GM18508 (cell line): ENCODE results near the gene CCNL1.
"Not testable (repeated sequence)": the region's sequence is repeated elsewhere in the genome, so short reads cannot be mapped to it uniquely, and the experiment has no call there.

Experiments
- ATAC-seq: cut with Tn5 transposase; IDR thresholded peaks from one replicate; pipeline ENCODE4 v1.9.1; 2021; ENCODE audit warnings: moderate number of reproducible peaks; ENCODE audit not compliant: insufficient read depth, unreplicated experiment

CCNL1 gene

GRCh38 chr3:157109267-157110141, 50.4 kb downstream of the CCNL1 start:
- ATAC-seq, result no peak

DNA sequence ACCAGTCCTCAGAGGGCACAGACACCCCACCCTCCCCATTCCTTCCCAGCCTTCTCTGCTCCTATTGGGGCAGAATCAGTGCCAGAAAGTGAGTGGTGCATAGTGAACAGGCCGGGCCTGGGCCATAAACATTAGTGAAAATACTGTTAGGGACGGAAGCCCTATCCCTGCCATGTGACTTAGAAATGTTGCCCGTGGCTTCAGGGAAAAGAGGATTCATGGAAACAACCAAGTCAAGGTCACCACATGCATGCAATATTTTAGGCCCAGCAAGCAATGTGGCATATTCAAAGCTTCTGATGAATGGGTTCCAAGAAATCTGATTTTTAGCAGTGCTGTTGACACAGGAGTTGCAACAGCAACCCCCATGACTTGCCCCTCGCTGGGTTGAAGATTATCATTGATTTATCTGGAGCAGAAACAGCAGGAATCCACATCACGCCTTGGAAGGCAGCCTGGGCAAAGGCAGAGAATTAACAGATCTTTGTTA, 52.3 kb downstream of the CCNL1 start:
- no peak for ATAC-seq

- no peak for ATAC-seq
These were observed 52.9 kb downstream of the CCNL1 start for GRCh38 chr3:157107037-157107436.

GRCh38 chr3:157104928-157105652, 54.9 kb downstream of the CCNL1 start:
- peak; percentile 73 for ATAC-seq

DNA sequence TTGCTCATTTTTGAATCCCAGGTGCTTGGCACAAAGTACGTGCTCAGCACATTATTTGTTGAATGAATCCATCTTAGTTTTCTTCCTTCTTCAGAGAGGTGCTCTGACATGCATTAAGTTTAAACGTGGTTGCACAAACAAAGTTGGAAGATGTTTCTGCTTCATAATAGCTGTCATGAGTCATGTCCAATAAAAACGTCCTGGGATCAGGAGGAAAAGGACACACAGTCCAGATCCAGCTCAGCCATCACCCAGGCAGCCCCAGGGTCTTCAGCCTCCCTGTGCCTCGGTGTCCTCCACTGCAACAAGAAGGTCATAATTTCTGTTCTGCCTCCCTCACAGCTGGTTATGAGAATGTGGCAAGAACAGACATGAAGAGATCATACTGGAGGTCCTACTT, 55.4 kb downstream of the CCNL1 start:
- ATAC-seq, result no peak

- no peak for ATAC-seq
These were observed 56.1 kb downstream of the CCNL1 start for GRCh38 chr3:157103860-157104259.

DNA sequence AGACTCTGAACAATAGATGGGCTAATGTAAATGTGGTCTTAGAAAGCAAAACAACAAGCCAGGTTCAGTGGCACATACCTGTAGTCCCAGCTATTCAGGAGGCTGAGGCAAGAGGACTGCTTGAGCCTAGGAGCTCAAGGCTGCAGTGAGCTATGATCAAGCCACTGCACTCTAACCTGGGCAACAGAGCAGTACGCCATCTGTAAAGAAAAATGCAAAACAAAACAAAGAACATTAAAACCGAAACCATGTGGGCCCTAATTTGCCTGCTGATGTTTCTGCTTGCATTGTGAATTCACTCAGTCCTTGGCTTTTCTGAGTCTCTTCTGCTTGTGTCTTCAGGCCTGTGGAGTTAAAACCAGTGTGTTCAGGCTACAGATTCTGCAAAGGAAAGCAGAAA, 56.7 kb downstream of the CCNL1 start:
- ATAC-seq, result peak; percentile 92

GRCh38 chr3:157102595-157102994, 57.4 kb downstream of the CCNL1 start:
- ATAC-seq, result not testable (repeated sequence)

DNA sequence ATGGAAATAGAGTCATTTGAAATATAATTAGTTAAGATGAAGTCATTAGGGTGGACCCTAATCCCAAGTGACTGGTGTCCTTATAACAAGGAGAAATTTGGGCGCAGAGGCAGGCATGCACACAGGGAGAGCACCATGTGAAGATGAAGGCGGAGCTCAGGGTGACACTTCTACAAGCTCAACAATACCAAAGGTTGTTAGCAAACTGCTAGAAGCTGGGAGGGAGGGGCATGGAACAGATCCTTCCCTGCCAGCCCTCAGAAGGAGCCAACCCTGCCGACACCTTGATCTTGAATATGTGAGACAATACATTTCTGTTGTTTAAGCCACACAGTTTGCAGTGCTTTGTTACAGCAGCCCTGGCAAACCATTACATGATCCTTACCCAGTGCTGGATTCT, 57.8 kb downstream of the CCNL1 start:
- no peak for ATAC-seq

- no peak for ATAC-seq
These were observed 58.5 kb downstream of the CCNL1 start for GRCh38 chr3:157101486-157101885.

DNA sequence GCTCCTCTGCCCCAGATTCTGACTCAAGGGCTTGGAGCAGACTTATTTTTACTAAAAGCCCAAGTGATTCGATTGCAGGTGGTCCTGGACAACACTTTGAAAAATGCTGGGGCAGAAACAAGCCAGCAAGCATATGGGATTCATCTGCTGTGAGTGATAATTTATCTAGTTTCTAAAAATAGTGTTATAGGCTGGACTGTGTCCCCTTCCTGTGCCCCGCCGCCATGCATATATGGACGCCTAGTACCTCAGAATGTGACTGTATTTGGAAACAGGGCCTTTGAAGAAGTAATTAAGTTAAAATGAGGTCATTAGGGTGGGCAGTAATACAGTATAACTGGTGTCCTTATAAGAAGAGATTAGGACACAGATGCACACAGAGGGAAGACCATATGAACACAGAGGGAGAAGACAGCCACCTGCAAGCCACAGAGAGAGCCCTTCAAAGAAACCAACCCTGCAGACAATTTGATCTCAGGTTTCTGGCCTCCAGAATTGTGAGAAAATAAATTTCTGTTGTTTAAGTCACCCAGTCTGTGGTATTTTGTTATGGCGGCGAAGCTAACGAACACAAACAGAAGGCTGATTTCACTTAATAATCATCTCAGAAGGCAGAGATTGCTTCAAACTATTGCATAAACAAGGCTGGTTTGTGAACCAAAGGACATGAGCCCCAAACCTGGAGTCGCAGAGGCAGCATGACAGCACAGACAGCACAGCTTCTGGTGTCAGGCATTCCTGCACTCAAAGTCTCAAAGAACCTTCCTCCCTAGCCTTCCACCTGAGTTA, 59.1 kb downstream of the CCNL1 start:
- no peak for ATAC-seq

DNA sequence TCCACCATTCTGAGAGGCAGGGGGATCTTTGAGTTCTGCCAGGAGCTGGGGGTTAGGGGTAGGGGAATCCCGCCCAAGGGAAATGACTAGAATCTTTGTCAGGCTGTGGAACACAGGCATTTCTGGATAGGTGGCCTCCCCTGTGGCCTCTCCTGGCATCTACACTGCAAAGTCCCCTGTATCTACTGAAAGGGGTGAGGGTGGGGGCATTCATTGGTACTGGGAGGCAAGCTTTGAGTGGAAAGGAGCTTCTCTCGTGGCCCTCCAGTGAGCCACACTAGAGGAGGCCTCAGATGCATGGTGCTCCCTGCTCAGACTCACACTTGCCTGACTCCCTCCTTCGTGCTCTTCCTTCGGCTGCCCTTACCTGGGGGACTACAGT, 59.9 kb downstream of the CCNL1 start:
- ATAC-seq, result no peak

DNA sequence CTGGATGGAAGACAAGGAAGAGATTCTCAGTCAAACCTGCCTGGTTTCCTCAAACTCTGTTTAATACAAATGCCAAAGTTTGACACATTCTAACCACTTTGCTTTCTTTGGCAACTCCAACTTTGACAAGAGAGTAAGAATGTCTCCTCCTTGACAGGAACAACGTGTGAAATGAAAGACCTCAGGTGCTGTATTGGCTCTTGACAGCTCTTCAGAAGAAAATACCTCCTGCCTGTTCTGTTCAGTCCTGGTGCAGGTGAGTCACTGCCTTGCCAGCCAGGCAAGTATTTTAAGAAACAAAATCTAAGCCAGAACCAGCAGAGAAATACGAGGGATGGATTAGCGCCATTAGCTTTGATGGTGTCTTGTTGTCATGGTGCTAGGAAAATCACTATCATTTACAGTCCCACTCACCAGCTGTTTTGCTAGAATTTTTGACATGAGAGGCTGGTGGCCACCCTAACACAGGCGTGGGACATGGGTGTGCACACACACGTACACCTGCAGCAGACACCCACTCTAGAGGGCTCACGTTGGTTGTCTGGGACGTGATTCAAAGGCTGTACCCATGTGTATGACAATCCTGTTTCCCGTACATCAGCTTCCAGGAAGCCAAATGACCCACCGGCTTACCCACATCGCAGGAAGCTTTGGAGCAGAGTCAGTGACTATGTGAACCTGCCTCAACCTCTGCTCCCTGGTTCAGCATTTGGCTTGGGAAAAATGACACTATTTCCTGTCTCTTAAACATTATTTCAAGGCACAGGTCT, 60.4 kb downstream of the CCNL1 start:
- no peak for ATAC-seq

- no peak for ATAC-seq
These were observed 61.1 kb downstream of the CCNL1 start for GRCh38 chr3:157098823-157099185.

- no peak for ATAC-seq
These were observed 61.7 kb downstream of the CCNL1 start for GRCh38 chr3:157098121-157098822.
